ENCODE measurements around the gene SPIRE1. TPM values are rescaled to one million over a fixed set of nuclear protein-coding genes. Genes with fewer than 3 reads are reported as not detected.
"Not testable (repeated sequence)": the region's sequence is repeated elsewhere in the genome, so short reads cannot be mapped to it uniquely, and the experiment has no call there.

Gene SPIRE1
- total and polyA plus RNA-seq, 4 donors, result 0.29 to 5.7 (median 3.2) TPM

DNA sequence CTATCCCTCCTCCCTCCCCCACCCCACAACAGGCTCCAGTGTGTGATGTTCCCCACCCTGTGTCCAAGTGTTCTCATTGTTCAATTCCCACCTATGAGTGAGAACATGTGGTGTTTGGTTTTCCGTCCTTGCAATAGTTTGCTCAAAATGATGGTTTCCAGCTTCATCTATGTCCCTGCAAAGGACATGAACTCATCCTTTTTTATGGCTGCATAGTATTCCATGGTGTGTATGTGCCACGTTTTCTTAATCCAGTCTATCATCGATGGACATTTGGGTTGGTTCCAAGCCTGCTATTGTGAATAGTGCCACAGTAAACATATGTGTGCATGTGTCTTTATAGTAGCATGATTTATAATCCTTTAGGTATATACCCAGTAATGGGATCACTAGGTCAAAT, 30.7 kb downstream of the SPIRE1 start:
- not testable (repeated sequence) for H3K9me3 ChIP-seq (ENCODE audit: control insufficient read depth in 4 of 4, low read length in 3 of 4); H3K27ac ChIP-seq (ENCODE audit: low read depth in 1 of 2, low read length in 2 of 2); H3K27me3 ChIP-seq (ENCODE audit: control insufficient read depth in 4 of 4, insufficient read depth in 4 of 4, low read length in 3 of 4); H3K4me1 ChIP-seq (ENCODE audit: control insufficient read depth in 4 of 4, insufficient read depth in 4 of 4, low read length in 3 of 4); H3K4me3 ChIP-seq (ENCODE audit: low read depth in 1 of 3, low read length in 3 of 3); DNase-seq (ENCODE audit: low spot score); H3K9ac ChIP-seq (ENCODE audit: low read depth in 1 of 2, low read length in 2 of 2); H3K36me3 ChIP-seq (ENCODE audit: control insufficient read depth in 4 of 4, insufficient read depth in 3 of 4, low read depth in 1 of 4, low read length in 3 of 4)
- 88% methylated on average over 3 of the region's 3 CpGs for WGBS

DNA sequence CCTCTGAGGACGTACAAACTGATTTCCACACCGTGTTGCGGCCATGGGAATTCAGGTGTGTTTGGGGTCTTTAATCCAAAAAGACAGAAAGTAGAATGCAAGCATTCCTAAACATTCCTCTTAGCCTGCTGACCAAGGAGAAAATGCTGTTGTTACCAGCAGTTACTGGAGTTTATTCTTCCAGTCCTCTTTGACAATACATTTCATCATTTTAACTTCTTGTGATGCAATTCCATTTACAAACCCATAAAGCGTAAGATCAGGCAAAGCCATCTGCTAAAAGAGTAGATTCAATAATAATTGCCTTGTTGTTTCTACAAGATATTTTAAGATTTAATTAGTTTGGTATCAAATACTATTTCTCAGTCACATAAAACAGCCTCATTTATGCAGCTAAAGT, 32.7 kb downstream of the SPIRE1 start:
- Histone ChIP-seq H3K9me3 (ENCODE audit: control insufficient read depth in 4 of 4, low read length in 3 of 4) (no peaks in the 10 kb centered on the region), H3K4me3 (ENCODE audit: low read depth in 1 of 3, low read length in 3 of 3) (no peak overlapping the region), H3K27ac (ENCODE audit: low read depth in 1 of 2, low read length in 2 of 2) (no peak overlapping the region), H3K4me1 (ENCODE audit: control insufficient read depth in 4 of 4, insufficient read depth in 4 of 4, low read length in 3 of 4) (no peaks in the 10 kb centered on the region), H3K36me3 (ENCODE audit: control insufficient read depth in 4 of 4, insufficient read depth in 3 of 4, low read depth in 1 of 4, low read length in 3 of 4) (peaks cover 0 to 2% (median 0%) of the 10 kb centered on the region in 4 donors), H3K27me3 (ENCODE audit: control insufficient read depth in 4 of 4, insufficient read depth in 4 of 4, low read length in 3 of 4) (no peaks in the 10 kb centered on the region), H3K9ac (ENCODE audit: low read depth in 1 of 2, low read length in 2 of 2) (no peak overlapping the region)
- TF ChIP-seq, protein P1, sequence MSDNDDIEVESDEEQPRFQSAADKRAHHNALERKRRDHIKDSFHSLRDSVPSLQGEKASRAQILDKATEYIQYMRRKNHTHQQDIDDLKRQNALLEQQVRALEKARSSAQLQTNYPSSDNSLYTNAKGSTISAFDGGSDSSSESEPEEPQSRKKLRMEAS (IDR thresholded peaks at IDR 0.05), result no peak
- TF ChIP-seq EGR1 (IDR thresholded peaks at IDR 0.05; ENCODE audit: low read depth in 2 of 2) (no peak), TAF1 (conservative IDR thresholded peaks at IDR 0.05) (no peak), ATF3 (IDR thresholded peaks at IDR 0.05) (no peak), FOXA2 (IDR thresholded peaks at IDR 0.05) (no peak), HNF4A (conservative IDR thresholded peaks at IDR 0.05) (no peak), JUND (IDR thresholded peaks at IDR 0.05) (no peak), RXRA (IDR thresholded peaks at IDR 0.05) (no peak), REST (IDR thresholded peaks at IDR 0.05) (no peak), YY1 (IDR thresholded peaks at IDR 0.05) (no peak)
- 88% methylated on average over 4 of the region's 4 CpGs for WGBS
- DNase-seq (ENCODE audit: low spot score), result no peak

DNA sequence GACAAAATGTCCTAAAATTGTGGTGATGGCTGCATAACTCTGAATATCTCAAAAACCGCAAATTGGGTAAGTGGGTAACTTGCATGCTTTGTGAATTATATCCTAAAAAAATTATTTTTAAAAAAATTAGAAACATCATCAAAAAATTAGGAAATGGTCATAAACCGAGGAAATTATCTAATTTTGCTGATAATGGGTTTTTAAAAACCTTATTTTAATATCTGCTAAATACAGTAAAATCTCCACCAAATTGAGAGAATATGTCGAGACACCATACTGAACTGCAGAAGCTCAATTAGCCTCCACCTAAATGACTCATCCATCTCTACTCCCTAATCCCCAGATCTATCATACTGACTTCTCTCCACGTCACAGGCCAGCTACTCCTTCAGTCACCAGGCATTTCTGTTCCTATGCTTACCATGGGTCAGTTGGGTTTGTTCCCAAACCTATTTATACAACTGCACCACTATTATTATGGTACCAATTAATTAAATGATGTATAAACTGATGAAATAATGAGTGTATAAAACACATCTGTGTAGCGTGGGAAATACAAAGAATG, 36.1 kb downstream of the SPIRE1 start:
- no peaks in the 10 kb centered on the region for H3K27me3 ChIP-seq (ENCODE audit: control insufficient read depth in 4 of 4, insufficient read depth in 4 of 4, low read length in 3 of 4)
- no peaks in the 10 kb centered on the region for H3K9me3 ChIP-seq (ENCODE audit: control insufficient read depth in 4 of 4, low read length in 3 of 4)
- H3K36me3 ChIP-seq (ENCODE audit: control insufficient read depth in 4 of 4, insufficient read depth in 3 of 4, low read depth in 1 of 4, low read length in 3 of 4), result no peaks in the 10 kb centered on the region
- DNase-seq (ENCODE audit: low spot score), result no peak
- no peak overlapping the region for H3K4me3 ChIP-seq (ENCODE audit: low read depth in 1 of 3, low read length in 3 of 3)
- no peaks in the 10 kb centered on the region for H3K4me1 ChIP-seq (ENCODE audit: control insufficient read depth in 4 of 4, insufficient read depth in 4 of 4, low read length in 3 of 4)
- no peak overlapping the region for H3K9ac ChIP-seq (ENCODE audit: low read depth in 1 of 2, low read length in 2 of 2)
- TF ChIP-seq YY1 (IDR thresholded peaks at IDR 0.05), result no peak
- TF ChIP-seq, protein P2, sequence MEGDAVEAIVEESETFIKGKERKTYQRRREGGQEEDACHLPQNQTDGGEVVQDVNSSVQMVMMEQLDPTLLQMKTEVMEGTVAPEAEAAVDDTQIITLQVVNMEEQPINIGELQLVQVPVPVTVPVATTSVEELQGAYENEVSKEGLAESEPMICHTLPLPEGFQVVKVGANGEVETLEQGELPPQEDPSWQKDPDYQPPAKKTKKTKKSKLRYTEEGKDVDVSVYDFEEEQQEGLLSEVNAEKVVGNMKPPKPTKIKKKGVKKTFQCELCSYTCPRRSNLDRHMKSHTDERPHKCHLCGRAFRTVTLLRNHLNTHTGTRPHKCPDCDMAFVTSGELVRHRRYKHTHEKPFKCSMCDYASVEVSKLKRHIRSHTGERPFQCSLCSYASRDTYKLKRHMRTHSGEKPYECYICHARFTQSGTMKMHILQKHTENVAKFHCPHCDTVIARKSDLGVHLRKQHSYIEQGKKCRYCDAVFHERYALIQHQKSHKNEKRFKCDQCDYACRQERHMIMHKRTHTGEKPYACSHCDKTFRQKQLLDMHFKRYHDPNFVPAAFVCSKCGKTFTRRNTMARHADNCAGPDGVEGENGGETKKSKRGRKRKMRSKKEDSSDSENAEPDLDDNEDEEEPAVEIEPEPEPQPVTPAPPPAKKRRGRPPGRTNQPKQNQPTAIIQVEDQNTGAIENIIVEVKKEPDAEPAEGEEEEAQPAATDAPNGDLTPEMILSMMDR (IDR thresholded peaks at IDR 0.05; ENCODE audit: low read depth, low read length, missing input control), result no peak
- TF ChIP-seq, protein P1 (IDR thresholded peaks at IDR 0.05), result no peak
- TF ChIP-seq ATF3 (IDR thresholded peaks at IDR 0.05), result no peak
- TF ChIP-seq NR2F2 (IDR thresholded peaks at IDR 0.05), result no peak
- TF ChIP-seq RAD21 (IDR thresholded peaks at IDR 0.05), result no peak
- no peak for TF ChIP-seq RXRA (IDR thresholded peaks at IDR 0.05)
- no peak for TF ChIP-seq REST (IDR thresholded peaks at IDR 0.05)
- 92% methylated on average over 5 of the region's 5 CpGs for WGBS
- H3K27ac ChIP-seq (ENCODE audit: low read depth in 1 of 2, low read length in 2 of 2), result no peak overlapping the region
